ENCODE data around the gene TMEM47.

The TMEM47 gene

DNA sequence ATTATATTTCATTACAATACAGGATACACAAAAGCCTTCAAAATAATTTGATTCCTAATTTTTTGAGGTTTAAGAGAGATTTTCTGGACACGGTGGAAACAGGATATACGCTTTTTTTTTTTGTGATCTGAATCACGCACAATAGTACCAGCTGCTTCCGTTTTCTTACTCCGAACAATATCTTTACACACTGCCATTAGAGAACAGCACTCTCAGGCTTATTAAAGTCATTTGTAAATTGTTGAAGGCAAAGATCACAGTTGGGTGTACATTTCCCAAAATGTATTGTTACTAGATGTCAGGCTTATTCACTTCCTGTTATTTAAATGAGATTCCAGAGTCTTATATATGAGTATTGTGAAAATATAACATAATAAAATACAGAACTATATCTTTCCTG lies 71.5 kb downstream of the TMEM47 start:
- no peak for DNase-seq (ENCODE audit: low spot score)

DNA sequence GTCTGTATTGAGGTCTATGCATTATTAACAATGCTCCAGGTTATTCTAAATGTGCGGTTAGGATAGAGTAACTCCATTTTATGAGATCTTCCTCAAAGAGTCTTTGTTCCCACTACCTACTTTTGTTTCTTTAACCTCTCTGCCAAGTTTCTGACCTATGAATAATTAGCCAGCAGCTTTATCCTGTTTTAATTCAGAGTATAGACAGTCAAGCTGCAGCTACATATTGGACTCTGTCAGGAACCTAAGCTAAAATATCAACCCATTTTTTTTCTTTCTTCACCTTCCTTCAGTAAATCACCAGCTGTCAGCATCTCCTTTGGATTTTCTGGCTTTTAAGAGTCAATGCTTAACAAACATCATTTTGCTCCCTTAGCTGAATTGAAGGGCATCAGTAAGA lies 72.3 kb downstream of the TMEM47 start:
- DNase-seq (ENCODE audit: low spot score), result no peak

DNA sequence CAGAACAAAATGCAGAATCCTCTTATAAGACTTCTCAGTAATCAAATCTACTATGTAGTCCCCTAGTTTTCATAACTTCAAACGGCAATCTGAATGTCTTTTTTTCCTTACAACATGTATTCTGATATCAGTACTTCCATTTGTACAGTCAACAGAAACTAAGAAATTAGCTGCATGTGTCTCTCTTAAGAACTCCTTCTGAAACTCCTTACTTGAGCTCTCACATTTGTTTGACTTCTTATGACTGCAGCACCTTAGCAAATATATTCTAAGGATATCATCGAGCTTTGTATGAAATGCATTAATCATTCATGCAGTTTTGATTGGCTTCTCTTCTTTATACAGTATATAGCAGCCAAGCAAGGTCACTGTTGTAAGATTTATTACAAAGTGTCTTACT lies 77.0 kb downstream of the TMEM47 start:
- DNase-seq (ENCODE audit: low spot score), result no peak

DNA sequence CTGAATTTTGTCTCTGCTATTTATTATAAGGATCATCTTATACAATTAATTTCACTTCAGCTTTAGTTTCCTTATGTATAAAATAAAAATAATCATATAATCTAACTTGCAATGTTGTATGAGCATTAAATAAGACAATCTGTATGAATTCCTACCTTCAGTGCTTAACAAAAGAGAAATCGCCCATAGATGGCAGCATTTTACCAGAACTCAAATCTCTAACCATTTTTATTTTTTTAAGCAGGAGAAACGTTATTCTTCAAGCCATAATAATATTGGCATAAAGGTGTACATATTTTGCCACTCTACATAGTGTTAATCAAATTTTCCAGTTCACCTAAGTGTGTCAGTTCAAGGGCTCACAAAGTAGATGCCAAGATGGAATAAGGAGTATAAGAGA lies 78.8 kb downstream of the TMEM47 start:
- no peak for DNase-seq (ENCODE audit: low spot score)

Measured in left forelimb (tissue), 1 donor.